Hematopoietic multipotent progenitor cell treated with erythropoietin and hydrocortisone succinate and interleukin-3 and kit ligand, for 4 days (in vitro differentiated cells): Measurements from ENCODE around the gene OGDH.
A peak's percentile ranks its signal among the peaks of the same experiment; 100 is the strongest.

Experiments used
- DNase-seq: peaks from one replicate; pipeline ENCODE4 v3.0.0-alpha.2; 2015

Gene OGDH

DNA sequence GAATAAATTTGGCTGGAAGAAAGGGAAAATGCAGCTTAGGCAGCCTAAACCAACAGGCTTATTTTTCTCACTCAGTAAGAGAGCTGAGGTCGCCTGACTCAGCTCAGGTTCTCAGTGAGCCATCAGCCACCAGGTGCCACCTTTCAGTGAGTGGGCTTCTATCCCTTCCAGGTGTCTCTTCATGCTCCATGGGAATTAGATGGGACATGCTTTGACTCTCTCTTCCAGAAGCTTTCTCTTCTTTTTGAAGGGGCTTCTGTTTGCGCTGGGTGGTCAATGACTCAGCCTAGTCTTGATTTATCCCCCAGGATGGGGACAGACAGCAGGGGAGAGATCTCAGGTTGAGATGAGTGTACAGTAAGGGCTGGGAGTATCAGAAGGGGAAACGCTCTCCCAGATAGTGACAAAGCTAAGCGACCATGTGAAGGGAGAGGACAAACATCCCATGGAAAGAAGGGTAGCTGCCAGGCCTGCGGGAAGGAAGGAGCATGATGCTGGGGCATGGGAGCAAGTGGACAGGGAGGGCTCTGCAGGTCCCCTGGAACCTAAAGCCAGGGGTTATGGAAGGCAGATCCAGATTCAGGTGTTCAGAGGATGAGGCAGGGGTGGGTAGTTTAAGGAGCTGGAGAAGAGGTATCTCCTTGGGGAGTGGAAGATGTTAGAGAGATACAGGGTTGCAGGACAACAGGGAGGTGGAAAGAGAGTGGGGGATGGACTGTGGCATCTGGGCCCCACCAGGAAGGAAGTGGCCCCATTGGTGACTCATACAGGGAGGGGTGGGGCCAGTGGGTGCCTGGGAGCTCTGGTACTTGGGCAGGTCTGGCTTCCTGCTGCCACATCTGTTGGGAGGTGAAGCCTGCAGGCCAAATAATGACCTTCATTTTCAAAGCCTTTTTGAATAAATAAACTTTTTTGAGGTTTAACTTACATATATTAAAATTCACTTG is 32.5 kb downstream of the OGDH start:
- DNase-seq = peak; percentile 94

DNA sequence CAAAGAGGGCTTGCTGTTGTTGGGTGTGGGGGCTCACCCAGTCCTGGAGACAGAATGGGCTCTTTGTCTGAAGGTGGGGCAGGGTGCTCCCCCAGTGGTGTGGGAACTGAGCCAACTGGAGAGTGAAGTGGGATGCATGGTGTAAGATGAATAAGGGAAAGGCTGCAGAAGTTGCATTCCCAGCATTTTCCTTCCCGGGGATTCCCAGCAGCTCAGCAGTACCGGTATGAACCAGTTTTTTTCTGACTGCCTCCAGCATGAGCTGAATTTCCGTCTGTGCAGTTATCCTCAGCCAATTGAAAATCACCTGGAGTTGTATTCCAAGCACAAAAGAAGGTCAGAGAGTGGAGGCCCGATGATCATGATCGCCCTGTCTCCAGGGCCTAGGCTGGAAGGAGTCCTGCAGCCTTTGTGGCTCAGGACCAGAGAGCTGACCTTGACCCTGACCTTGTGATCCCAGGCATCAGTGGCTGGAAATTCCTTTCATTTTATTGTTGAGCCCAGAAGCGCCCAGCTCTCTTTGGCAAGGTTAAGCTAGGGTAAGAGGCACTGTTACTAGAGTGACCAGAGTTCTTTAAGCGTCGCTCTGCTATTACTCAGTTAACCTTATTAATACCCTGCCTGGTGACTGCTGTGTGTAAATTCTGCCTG is 33.4 kb downstream of the OGDH start:
- DNase-seq = no peak

DNA sequence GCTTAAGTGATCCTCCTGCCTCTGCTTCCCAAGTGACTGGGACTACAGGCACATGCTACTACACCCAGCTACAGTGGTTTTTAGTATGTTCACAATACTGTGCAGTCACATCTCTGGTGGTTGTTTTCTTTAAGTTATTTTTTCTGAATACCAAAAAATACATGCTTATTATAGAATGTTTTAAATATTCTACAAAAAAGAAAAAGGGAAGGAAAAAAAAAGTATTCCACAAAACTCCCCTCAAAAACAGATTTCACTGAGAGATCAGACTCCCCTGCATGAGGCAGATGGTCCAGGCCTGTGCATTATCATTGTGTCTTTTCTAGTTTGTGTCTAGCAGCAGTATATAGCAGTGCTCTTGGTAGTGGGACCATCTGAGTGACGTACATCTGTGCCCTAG is 36.8 kb downstream of the OGDH start:
- no peak for DNase-seq

DNA sequence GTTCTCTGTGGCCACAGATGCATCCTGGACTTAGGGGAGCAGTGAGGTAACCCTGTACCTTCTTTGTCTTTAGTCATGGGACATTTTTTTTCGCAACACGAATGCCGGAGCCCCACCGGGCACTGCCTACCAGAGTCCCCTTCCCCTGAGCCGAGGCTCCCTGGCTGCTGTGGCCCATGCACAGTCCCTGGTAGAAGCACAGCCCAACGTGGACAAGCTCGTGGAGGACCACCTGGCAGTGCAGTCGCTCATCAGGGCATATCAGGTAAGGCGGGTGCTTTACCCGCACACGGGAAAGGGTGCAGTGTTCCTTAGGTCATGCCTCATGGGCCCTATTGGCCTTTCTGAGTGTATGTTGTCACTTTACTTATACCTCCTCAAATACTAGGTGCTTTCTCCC is 38.8 kb downstream of the OGDH start:
- DNase-seq = no peak

DNA sequence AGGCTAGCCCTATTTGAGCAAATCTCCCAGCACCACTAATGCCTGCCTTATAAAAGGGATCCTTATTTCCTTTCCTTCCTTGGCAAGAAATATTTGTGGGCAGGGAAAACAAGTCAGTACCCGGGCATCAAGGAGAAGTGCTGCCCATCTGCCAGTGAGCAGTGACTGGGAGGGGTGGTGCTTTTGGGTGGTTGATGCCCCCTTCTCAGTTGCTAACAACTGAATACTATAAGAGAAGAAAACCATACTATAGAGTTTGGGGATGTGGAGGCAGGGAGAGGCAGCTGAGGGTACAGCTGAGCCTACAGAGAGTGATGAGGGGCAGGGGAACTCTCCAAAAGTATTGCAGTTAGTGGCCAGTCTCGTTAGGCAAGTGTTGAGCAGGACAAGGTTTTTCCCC is 39.3 kb downstream of the OGDH start:
- DNase-seq = no peak

DNA sequence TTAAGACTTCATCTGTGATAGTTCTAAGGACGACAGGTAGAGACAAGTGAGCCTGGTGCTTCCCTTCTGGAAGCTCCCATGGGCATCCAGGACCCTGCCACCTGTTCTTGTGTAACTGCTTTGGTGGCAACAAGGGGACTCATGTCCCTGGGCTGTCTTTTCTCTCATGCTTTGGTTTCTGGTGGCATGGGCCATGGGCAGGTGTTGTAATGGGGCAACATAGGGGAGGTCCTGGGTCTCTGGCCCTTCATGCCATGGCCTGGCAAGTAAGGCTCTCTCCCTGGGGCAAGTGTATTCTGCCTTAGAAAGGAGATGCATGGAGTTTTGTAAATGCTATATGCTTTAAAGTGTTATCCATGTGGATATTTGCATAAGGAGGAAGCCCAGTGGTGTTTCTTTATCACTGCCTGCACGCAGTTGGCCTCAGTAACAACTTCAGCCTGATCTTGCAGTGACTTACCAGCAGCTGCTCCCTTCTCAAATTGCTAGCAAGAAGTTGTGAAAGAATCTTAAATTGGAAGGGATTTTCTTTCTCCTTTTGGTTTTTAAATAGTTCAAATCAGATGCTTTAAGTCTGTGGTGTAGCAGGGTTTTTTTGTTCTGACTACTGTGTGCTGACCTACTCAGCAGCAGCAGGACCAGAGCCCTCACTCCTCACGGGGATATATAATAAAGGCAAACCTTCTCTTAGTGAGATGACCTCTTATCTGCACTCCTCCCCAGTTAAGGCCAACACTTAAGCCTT is 39.9 kb downstream of the OGDH start:
- no peak for DNase-seq

DNA sequence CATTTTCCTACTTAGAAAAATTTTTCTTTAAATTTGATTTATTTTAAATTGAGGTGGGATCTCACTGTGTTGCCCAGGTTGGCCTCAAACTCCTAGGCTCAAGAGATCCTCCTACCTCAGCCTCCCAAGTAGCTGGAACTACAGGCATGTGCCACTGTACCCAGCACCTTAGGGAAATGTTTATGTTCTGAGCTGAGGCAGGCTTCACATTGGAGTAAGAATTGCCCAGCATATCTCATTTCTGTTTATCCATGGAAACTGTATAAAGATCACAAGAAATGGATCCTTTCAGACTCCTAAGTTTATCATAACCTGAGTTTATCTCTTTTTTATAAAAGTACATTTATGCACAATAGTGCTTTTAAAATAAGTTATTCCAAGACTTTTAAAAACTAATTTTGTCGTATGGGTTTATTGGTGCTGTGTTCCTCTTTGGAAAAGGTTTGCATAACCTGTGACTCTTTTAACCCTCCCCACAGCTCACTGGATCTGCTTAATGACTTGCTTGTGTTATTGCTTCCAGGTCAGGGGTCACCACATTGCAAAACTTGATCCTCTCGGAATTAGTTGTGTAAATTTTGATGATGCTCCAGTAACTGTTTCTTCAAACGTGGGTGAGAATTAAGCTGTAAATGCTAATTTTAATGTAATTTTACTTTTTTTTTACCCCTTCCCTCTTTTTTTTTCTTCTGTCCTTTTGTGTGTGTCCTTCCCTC is 40.7 kb downstream of the OGDH start:
- no peak for DNase-seq

DNA sequence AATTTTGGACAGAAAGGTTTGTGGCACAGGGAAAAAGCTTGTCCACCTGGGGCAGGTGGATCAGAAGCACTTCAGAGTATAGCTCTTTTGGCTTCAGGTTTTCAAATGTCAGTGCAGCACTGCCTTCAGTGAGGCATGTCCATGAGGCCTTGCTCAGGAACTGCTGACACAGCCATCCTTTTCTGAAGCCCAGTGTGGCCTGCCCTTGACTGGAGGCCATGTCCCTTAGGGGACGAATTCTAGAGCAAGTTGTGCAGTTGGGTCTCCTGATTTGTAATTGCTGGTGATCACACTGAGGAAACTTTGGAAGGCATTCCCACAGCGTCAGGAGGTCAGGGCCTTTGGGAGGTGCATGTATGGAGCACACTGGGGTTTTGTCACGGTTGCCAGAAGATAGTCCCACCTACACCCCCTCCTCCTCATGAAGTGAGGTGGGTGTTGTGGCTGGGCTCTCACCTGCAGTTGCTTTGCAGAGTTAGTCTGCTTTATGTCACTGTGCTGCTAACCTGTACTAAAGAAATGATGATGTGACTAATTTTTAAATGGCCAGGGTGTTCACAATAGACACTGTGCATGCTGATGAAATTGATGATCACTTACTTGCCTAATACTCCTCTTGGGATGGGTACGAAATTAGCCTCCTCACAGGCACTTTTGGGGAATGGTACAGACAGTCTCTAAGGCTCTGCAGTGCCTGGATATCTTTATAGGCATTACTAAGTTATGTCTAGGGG is 41.7 kb downstream of the OGDH start:
- no peak for DNase-seq

DNA sequence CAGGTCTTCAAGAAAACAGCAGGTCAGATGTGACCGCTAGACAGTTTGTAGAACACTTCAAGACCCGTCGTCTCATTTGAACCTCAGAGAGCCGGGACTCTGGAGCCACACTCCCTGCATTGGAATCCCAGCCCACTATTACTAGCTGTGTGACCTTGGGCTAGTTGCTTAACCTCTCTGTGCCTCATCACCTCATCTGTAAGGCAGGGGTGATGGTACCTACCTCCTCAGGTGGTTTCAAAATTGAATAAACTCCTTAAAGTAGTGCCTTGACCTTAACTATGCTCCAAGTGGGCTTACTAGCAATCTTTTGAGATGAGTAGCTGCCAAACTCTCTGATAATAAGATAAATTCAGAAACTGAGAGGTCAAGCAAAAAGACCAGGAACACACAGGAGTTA is 43.8 kb downstream of the OGDH start:
- no peak for DNase-seq

DNA sequence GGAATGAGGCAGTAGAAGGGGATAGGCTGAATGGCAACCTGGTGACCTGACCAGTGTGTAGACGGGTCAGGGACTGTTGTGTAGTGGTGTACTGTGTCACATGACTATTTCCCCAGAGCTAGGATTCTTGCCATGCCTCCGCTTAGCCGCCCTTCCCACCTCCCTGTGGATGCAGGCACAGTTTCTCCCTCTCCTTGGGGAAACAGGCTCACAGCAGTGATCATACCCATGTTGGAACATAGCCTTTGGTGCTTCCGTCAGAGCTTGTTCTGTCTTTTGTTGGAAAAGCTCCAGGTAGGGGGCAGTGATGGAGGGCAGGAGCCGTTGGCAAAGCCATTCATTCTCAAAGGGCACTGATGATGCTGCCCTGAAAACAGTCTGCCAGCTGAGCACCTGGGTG is 44.3 kb downstream of the OGDH start:
- DNase-seq = no peak

DNA sequence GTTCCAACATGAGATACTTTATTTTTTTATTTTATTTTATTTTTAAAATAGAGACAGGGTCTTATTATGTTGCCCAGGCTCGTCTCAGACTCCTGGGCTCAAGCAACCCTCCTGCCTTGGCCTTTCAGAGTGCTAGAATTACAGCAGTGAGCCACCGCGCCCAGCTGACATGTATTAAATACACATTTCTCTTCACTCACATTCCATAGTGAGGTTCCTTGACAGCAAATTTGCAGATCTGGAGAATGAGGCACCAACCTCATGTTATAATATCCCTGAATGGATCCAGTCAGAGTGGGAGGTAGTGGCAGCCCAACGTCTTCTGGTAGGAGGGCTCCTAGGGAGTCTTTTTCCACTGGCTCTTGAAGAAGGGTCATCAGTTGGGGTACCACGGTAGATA is 46.1 kb downstream of the OGDH start:
- DNase-seq = no peak

DNA sequence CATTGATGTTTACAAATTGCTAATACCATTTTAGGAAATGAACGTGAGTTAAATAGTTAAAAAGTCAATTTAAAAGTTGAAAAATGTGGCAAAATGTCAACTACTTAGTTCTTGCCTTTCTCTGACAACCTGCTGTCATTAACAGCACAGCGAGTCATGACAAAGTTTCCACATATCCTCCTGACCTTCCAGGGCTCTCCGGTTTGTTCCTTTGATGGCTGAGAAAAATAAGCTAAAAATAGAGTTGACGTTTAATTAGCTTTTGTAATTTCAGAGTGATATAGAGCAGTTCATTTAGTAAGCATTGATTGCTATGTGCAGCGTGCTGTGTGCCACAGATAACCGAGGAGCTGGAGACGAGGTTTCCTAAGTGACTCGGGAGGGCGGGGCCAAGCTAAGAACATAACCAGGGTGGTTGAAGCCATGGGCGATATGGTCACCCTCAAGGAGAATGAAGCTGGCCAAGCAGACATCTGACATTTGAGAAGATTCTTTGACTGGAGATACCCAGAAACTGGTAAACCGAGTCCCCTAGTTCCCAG is 47.9 kb downstream of the OGDH start:
- peak; percentile 84 for DNase-seq

DNA sequence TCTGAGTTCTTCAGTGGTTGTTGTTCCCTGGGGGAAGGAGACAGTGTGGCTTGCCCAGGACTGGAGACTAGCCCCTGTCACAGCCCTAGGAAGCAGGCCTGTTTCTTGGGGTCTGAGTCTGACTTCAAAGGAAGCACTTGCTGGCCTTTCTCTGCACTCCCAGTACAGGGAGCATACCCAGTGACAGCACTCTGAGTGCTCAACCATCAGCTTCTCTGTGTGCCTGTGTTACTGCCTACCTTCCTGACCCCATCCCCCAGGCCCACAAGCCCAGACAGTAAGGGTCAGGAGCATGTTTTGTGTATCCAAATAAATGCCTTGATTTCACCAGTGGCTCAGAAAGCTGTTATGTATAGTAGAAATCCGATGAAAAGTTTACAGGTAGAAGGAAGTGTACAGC is 48.9 kb downstream of the OGDH start:
- DNase-seq = no peak

DNA sequence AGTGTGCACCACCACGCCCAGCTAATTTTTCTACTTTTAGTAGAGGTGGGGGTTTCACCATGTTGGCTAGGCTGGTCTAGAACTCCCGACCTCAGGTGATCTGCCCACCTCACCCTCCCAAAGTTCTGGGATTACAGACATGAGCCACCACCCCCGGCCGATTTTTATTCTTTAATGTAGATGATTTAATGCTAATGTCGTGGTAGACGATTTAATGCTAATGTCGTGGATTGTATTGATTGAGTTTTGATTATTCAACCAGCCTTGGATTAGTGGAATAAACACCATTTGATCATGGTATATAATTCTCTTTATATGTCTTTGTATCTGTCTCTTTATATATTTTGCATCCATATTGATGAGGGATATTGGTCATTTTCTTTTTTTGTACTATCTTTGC is 52.6 kb downstream of the OGDH start:
- no peak for DNase-seq

DNA sequence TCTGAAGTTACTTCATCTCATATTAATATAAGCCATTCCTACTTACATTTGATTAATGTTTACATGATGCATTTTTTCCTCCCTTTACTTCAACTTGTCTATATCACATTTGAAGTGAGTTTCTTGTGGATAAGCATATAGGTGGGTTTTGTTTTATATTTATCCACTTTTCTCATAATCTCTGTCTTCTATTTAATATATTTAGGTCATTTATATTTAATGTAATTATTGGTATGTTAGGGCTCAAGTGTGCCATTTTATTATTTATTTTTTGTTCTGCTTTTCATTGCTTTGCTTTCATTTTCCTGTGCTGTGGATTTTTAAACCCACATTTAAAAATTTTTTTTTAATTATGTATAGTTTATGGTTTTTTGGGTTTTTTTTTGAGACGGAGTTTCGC is 54.8 kb downstream of the OGDH start:
- no peak for DNase-seq

DNA sequence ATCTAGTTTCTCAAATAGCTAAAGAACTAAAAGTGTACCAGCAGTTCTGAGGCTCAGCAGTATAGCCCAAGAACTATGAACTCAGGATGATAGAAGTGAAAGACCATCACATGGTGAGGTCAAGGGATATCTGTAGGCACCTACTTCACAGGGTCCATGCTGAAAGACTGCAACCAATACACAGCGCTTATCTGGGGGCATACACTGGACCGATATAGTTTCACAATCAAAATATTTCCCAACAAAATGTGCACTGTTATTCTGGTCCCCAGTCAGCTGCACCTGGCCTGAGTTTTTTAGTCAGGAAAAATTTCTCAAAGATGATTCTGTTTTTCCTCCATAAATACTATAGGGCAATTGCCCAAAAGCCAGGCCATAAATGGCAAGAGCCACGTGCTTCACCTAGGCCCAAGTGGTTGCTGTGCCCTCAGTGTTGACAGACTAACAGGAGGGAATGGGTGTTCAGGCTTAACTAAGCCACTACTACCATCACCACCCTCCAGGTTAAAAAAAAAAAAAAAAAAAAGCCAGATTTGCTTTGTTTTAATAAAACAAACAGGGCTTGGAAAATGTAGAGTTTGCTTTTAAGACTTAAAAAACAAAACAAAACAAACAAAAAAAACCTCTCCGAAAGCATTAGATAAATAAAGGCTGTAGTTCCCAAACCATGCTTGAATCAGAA is 58.5 kb downstream of the OGDH start:
- no peak for DNase-seq

DNA sequence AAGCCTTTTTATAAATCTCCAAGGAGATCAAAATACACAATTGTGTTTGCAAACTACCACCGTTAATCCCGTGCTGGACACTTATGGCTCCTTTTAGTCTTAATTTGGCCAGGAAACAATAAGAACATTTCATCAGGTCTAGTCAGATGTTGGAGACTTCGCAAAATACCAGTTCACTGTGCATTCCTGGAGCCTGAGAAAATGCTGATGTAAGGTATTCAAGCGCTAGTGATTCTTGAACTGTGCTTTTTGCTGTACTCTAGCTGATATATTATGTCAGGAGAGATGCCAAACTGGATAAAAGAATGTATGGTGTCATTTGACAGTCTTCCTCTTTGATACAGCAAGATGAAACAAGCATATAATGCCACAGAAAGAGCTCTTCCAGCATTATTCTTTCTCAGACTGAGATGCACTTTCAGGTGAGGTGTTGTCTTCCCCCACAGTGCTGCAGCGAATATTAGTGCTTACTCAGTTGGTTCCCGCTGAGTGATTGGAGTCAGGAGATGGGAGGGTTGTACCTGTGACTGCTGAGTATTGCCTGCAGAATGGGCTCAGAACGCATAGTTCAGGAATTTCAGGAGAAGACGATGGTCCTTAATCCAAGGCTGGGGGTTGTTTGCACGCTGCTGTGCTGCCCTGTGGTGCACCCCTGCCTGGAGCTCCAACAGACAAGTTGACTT is 59.2 kb downstream of the OGDH start:
- DNase-seq = no peak

DNA sequence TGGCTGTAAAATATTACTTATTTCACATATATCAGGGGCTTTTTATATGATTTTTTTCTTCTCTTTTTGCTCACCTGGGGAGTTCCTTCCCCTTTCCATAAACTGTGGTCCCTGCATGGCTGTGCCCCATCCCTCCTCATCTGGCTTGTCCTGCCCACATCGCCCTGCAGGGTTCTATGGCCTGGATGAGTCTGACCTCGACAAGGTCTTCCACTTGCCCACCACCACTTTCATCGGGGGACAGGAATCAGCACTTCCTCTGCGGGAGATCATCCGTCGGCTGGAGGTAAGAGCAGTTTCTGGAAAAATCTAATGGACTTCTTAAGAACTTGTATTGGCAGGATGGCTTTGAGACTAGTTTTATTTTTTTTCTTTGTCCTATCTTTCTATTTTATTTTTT is 60.1 kb downstream of the OGDH start:
- no peak for DNase-seq

DNA sequence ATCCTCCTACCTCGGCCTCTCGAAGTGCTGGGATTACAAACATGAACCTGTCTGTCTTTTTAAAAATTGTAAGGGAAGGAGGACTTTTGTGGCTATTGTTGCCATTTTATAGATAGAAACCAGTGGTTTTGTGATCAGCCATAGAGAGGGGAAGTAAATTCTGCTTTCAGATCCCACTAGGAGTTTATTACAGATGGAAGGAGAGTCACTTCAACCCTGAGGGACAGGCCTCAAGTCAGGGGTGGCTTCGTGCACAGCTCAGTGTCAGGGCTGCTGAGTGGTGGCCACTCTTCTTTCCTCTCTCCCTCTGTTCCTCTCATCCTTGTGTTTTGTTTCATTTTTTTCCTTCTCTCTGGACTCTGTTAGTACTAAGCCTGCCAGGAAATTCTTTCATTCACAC is 60.8 kb downstream of the OGDH start:
- DNase-seq = no peak

DNA sequence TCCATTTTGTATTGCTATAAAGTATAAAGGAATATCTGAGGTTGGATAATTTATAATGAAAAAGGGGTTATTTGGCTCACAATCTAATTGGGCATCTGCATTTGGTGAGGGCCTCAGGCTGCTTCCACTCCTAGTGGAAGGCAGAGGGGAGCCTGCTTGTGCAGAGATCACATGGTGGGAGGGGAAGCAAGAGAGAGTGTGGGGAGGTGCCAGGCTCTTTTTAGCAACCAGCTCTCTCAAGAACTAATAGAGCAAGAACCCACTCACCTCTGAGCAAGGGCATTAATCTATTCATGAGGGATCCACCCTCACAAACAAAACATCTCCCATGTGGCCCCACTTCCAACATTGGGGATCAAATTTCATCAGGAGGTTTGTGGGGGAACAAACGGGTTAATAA is 64.6 kb downstream of the OGDH start:
- DNase-seq = no peak

DNA sequence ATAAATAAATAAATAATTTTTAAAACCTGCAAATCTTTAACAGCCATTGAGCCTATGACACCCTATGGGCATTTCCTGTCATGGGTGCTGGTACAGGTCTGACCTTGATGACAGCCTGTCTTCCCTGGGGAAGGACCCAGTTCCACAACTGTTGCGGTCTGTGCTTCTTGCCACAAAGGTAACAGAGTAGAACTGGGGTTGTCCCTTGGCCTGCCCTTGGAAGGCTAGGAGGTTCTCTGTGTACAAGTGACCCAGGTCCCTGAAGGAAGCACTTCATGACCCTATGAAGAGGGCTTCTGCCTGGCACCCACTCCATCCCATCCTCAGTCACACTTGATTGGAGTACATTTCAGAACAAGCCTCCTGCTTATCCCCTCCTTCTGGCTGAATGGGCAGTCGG is 66.9 kb downstream of the OGDH start:
- DNase-seq = no peak
